Ishikawa (cell line): Measurements from ENCODE around the gene STAC2.

ENCODE experiments used
- CEBPB ChIP-seq: IDR thresholded peaks from 2 replicates; pipeline ENCODE4 v1.6.1; 2012
- CREB1 ChIP-seq: IDR thresholded peaks from 2 replicates; pipeline ENCODE4 v1.6.1; 2012; ENCODE audit warnings: low read depth
- EGR1 ChIP-seq: IDR thresholded peaks from 2 replicates; pipeline ENCODE4 v1.6.1; 2012
- EP300 ChIP-seq: IDR thresholded peaks from 2 replicates; pipeline ENCODE4 v1.6.1; 2012; ENCODE audit warnings: borderline replicate concordance
- FOXM1 ChIP-seq: IDR thresholded peaks from 2 replicates; pipeline ENCODE4 v1.6.1; 2012; ENCODE audit warnings: low read depth, borderline replicate concordance
- MAX ChIP-seq: IDR thresholded peaks from 2 replicates; pipeline ENCODE4 v1.6.1; 2012
- NFIC ChIP-seq: IDR thresholded peaks from 2 replicates; pipeline ENCODE4 v1.6.1; 2012
- RAD21 ChIP-seq: IDR thresholded peaks from 2 replicates; pipeline ENCODE4 v1.6.1; 2012; ENCODE audit warnings: low read depth
- REST ChIP-seq: IDR thresholded peaks from 2 replicates; pipeline ENCODE4 v1.6.1; 2012; ENCODE audit warnings: low read depth, mild to moderate bottlenecking
- TAF1 ChIP-seq: IDR thresholded peaks from 2 replicates; pipeline ENCODE4 v1.6.1; 2012; ENCODE audit warnings: low read depth, mild to moderate bottlenecking
- TCF12 ChIP-seq: IDR thresholded peaks from 2 replicates; pipeline ENCODE4 v1.6.1; 2012; ENCODE audit warnings: low read depth
- TEAD4 ChIP-seq: IDR thresholded peaks from 2 replicates; pipeline ENCODE4 v1.6.1; 2012
- YY1 ChIP-seq: IDR thresholded peaks from 2 replicates; pipeline ENCODE4 v1.6.1; 2012; ENCODE audit warnings: low read depth
- ZBTB7A ChIP-seq: IDR thresholded peaks from 2 replicates; pipeline ENCODE4 v1.6.1; 2012; ENCODE audit warnings: low read depth
- TF ChIP-seq, protein P1 (sequence below): IDR thresholded peaks from 2 replicates; pipeline ENCODE4 v1.6.1; 2012

Gene STAC2

GRCh38 chr17:39169101-39169500 lies 56.6 kb downstream of the STAC2 start:
- no peak for TF ChIP-seq TEAD4
- TF ChIP-seq MAX = no peak
- TF ChIP-seq RAD21 = no peak
- no peak for TF ChIP-seq EGR1
- TF ChIP-seq TAF1 = no peak
- TF ChIP-seq FOXM1 = no peak
- TF ChIP-seq NFIC = no peak
- TF ChIP-seq, protein P1, sequence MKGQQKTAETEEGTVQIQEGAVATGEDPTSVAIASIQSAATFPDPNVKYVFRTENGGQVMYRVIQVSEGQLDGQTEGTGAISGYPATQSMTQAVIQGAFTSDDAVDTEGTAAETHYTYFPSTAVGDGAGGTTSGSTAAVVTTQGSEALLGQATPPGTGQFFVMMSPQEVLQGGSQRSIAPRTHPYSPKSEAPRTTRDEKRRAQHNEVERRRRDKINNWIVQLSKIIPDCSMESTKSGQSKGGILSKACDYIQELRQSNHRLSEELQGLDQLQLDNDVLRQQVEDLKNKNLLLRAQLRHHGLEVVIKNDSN = no peak
- no peak for TF ChIP-seq YY1

GRCh38 chr17:39167476-39167875 lies 58.3 kb downstream of the STAC2 start:
- TF ChIP-seq TCF12 (no peak), FOXM1 (no peak), MAX (no peak), RAD21 (no peak), CREB1 (no peak), NFIC (no peak), EP300 (no peak), TEAD4 (no peak), TAF1 (no peak), EGR1 (no peak), YY1 (no peak), ZBTB7A (no peak), CEBPB (no peak), REST (no peak)
- TF ChIP-seq, protein P1 = no peak

- no peak for TF ChIP-seq NFIC
- TF ChIP-seq ZBTB7A = no peak
- TF ChIP-seq YY1 = no peak
- TF ChIP-seq, protein P1 = no peak
- TF ChIP-seq TEAD4 = no peak
- no peak for TF ChIP-seq CREB1
- no peak for TF ChIP-seq EP300
- TF ChIP-seq TAF1 = no peak
- no peak for TF ChIP-seq EGR1
- TF ChIP-seq REST = no peak
- TF ChIP-seq CEBPB = no peak
- no peak for TF ChIP-seq MAX
- TF ChIP-seq FOXM1 = no peak
These were observed 59.1 kb downstream of the STAC2 start for GRCh38 chr17:39166437-39167335.

DNA sequence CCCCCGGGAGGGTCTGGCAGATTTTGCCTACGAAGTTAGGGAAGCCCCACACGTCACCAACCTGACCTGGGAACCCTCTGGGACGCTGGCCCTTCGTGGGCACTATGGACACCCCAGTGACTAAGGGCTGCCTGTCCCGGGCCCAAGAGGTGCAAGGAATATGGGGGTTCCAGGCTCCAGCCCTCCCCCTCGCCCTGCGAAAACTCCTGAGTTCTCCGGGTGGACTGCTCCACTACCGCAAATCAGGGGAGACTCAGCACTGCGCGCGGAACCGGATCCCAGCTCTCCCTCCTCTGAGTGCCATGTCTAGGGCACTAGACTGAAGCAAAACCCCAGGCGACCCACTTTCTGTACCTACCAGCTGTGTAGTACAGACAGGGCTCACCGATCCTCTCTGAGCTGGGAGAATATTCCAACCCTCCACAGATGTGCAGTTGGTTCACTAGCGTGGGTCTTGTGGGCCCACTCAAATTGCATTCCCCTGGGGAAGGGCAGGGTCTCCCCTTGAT lies 59.9 kb downstream of the STAC2 start, which contains the start of gene ARL5C:
Gene ARL5C, minus strand, starts transcription at position 321 of the 509 bp plus-strand sequence. CDS start 401 bp downstream, outside the sequence.
- no peak for TF ChIP-seq RAD21
- TF ChIP-seq MAX = no peak
- TF ChIP-seq CREB1 = no peak
- TF ChIP-seq, protein P1 = no peak
- TF ChIP-seq REST = no peak
- no peak for TF ChIP-seq FOXM1
- no peak for TF ChIP-seq ZBTB7A
- TF ChIP-seq TEAD4 = no peak
- TF ChIP-seq TCF12 = no peak
- no peak for TF ChIP-seq EGR1
- no peak for TF ChIP-seq YY1
- no peak for TF ChIP-seq NFIC
- TF ChIP-seq TAF1 = no peak
- TF ChIP-seq EP300 = no peak
- TF ChIP-seq CEBPB = no peak
